HFF-Myc (cell line): ENCODE results near the gene NCKAP1.

Experiments used
- DNase-seq: peaks from one replicate; pipeline ENCODE4 v3.0.0-alpha.2; 2011; ENCODE audit warnings: low read depth; ENCODE audit errors: extremely low read depth
- H3K4me3 ChIP-seq: replicated peaks from 2 replicates; pipeline ENCODE4 v1.5.1; 2011; ENCODE audit warnings: low read depth, mild to moderate bottlenecking, control low read depth, low read length
- TF ChIP-seq, protein P1 (sequence below): IDR thresholded peaks from 2 replicates; pipeline ENCODE4 v1.5.1; 2012; ENCODE audit warnings: mild to moderate bottlenecking, low read depth, low read length, control low read depth; ENCODE audit errors: missing control alignments

NCKAP1 gene

DNA sequence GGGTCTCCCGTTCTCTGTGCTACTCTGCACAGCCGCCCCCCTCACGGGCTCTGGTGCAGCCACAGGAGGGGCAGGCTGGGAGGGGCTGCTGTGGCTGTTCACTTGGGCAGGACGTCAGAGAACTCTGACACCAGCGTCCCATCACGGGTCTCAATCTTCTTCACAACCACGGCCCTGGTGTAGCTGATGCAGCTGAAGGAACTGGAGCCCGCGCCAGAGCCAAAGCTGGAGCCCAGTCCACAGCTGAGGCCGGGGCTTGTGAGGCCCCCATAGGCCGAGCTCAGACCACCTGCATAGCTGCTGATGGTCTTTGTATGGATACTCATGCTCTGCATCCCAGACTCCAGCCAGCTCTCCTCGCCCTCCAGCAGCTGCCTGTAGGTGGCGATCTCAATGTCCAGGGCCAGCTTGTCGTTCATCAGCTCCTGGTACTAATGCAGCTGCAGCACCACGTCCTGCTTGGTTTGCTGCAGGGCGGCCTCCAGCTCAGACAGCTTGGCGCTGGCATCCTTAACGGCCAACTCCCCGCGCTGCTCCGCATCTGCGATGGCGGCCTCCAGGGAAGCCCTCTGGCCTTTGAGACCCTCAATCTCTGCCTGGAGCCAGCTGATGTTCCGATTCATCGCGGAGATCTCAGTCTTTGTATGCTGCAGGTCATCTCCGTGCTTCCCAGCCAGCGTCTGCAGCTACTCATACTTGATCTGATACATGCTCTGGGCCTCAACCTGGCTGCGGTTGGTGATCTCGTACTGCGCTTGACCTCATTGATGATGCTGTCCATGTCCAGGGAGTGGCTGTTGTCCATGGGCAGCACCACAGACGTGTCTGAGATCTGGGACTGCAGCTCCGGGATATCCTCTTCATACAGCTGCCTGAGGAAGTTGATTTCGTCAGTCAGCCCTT is 32.9 kb upstream of the NCKAP1 start:
- no peak overlapping the region for H3K4me3 ChIP-seq
- no peak for DNase-seq
- TF ChIP-seq, protein P1, sequence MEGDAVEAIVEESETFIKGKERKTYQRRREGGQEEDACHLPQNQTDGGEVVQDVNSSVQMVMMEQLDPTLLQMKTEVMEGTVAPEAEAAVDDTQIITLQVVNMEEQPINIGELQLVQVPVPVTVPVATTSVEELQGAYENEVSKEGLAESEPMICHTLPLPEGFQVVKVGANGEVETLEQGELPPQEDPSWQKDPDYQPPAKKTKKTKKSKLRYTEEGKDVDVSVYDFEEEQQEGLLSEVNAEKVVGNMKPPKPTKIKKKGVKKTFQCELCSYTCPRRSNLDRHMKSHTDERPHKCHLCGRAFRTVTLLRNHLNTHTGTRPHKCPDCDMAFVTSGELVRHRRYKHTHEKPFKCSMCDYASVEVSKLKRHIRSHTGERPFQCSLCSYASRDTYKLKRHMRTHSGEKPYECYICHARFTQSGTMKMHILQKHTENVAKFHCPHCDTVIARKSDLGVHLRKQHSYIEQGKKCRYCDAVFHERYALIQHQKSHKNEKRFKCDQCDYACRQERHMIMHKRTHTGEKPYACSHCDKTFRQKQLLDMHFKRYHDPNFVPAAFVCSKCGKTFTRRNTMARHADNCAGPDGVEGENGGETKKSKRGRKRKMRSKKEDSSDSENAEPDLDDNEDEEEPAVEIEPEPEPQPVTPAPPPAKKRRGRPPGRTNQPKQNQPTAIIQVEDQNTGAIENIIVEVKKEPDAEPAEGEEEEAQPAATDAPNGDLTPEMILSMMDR, result peak; percentile 60

GRCh38 chr2:183069174-183069573 is 30.9 kb upstream of the NCKAP1 start:
- no peak overlapping the region for H3K4me3 ChIP-seq
- DNase-seq, result no peak
- TF ChIP-seq, protein P1, result no peak

DNA sequence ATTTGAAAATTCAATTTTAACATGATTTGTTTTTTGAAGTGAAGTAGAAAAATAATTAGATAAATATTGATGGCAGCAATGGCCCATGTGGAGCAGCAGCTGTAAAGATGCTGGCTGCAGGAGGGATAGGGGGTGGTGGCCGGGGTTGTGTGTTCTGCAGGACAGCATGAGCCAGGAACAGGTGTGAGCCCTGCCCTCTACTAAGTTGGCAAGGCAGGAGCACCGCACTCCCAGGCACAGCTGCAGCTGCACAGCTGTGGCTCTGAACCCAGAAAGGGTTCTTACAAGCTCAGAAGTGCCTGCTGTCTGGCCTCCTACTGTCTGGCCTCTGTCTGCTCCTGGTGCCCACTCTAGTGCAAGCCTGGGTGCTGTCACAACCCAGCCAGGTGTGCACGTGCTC is 30.3 kb upstream of the NCKAP1 start:
- TF ChIP-seq, protein P1, result no peak
- no peak for DNase-seq
- no peak overlapping the region for H3K4me3 ChIP-seq

GRCh38 chr2:183063083-183063482 is 24.8 kb upstream of the NCKAP1 start:
- TF ChIP-seq, protein P1, result no peak
- no peak for DNase-seq
- no peak overlapping the region for H3K4me3 ChIP-seq

DNA sequence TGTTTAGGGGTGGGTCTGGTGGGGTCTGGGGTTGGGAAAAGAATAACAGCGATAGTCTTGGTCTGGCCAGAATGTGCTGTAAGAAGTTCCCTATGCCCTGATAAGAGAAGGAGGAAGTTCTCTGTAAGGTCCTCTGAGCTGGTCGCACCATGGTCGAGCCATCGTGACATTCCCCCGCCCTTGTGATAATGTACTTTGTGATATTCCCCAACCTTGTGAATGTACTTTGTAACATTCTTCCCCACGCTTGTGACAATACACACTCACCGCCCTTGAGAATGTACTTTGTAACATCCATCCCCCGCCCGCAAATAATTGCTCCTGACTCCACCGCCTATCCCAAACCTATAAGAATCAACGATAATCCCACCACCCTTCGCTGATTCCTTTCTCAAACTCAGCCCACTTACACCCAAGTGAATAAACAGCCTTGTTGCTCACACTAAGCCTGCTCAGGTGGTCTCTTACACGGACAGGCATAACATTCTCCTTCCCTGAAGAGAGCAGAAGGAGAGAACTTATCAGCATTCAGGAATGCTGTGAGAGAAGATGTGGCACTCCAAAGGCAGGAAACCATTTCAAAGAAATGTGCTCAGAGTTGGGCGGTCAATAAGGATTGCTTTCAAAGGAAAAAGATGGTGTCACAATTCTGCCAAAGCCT is 22.4 kb upstream of the NCKAP1 start:
- TF ChIP-seq, protein P1, result no peak
- DNase-seq, result no peak
- no peak overlapping the region for H3K4me3 ChIP-seq

DNA sequence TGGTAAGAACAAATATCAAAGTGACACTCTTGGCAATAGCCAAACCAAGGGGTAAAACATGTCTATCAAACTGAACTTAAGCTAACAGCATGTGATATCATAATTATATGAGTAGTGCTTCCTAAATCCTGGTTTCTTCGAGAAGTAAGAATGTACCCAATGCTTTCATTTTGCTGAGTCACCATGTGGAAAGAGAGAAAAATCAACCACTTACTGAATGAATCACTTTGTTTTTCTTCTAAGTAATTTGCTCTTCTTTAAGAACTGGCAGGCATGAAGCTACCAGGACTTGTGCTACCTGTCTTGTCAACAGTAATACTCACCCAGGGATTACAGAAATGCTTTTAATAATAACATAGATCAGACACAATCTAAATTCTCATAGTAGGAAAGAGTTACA is 21.3 kb upstream of the NCKAP1 start:
- DNase-seq, result no peak
- TF ChIP-seq, protein P1, result no peak
- H3K4me3 ChIP-seq, result no peak overlapping the region
